B cell (primary cell): ENCODE data around the gene SNTB2. TPM values are rescaled to one million over a fixed set of nuclear protein-coding genes. Genes with fewer than 3 reads are reported as not detected.

Experiments
- ATAC-seq: fragments of 200-7000 bp; cut with Tn5 transposase; one replicate; pipeline ENCODE4 v1.10.0; 2021; ENCODE audit warnings: low read depth, mild to moderate bottlenecking, moderate number of reproducible peaks, moderate library complexity
- CTCF ChIA-PET: fragments of 350-600 bp; sonication (Branson Sonifier 250); formaldehyde crosslinking; loops from one replicate; lab custom pipeline; 2021; ENCODE audit warnings: antibody characterized with exemption, inconsistent platforms; lab: Charles Lee
- POLR2A ChIA-PET: fragments of 350-600 bp; sonication (Branson Sonifier 250); formaldehyde crosslinking; loops from one replicate; lab custom pipeline; 2021; ENCODE audit warnings: antibody characterized with exemption; lab: Charles Lee
- DNase-seq: peaks from one replicate; pipeline ENCODE4 v3.0.0; 2013
- H2AFZ ChIP-seq: 2 replicates; pipeline ENCODE4 v1.6.1; 2012; ENCODE audit warnings: mild to moderate bottlenecking, low read depth, low read length; ENCODE audit not compliant: insufficient read depth, poor library complexity, severe bottlenecking
- H3K27ac ChIP-seq, 2 donors: 1 replicate in 1 of 2; 2 replicates in 1 of 2; pipeline ENCODE4 v1.5.1; 2012 to 2013; ENCODE audit warnings: low read length in 2 of 2, mild to moderate bottlenecking in 2 of 2, moderate library complexity in 1 of 2
- H3K27me3 ChIP-seq, 4 experiments: fragments of 200-600 bp in 1 of 4; sonication (generic) in 1 of 4; replicated peaks in 1 of 4; 1 replicate in 2 of 4; 2 replicates in 2 of 4; pipeline versions ENCODE4 v1.6.1 to v1.7.0; 2013 to 2016; ENCODE audit warnings: low read length in 3 of 4, mild to moderate bottlenecking in 2 of 4, mixed read lengths in 1 of 4, moderate library complexity in 1 of 4; ENCODE audit not compliant: insufficient read depth in 4 of 4, control insufficient read depth in 3 of 4; ENCODE audit errors: control extremely low read depth in 1 of 4
- H3K36me3 ChIP-seq, 2 experiments: replicated peaks in 1 of 2; 1 replicate in 1 of 2; 2 replicates in 1 of 2; pipeline versions ENCODE4 v1.6.1 to v1.7.1; 2013; ENCODE audit warnings: low read length in 1 of 2; ENCODE audit not compliant: insufficient read depth in 2 of 2, control insufficient read depth in 1 of 2; ENCODE audit errors: control extremely low read depth in 1 of 2, extremely low read depth in 1 of 2
- H3K4me1 ChIP-seq, 2 donors: fragments of 200-600 bp in 1 of 2; sonication (generic) in 1 of 2; 1 replicate in 1 of 2; 2 replicates in 1 of 2; pipeline versions ENCODE4 v1.5.1 to v1.6.1; 2013 to 2017; ENCODE audit warnings: low read length in 2 of 2; ENCODE audit not compliant: control insufficient read depth in 2 of 2, insufficient read depth in 2 of 2
- H3K4me2 ChIP-seq: replicated peaks from 2 replicates; pipeline ENCODE3; 2012; ENCODE audit warnings: mild to moderate bottlenecking, low read depth, low read length; ENCODE audit not compliant: poor library complexity, severe bottlenecking
- H3K4me3 ChIP-seq, 5 experiments: fragments of 200-600 bp in 1 of 5; sonication (generic) in 1 of 5; 1 replicate in 3 of 5; 2 replicates in 2 of 5; pipeline versions ENCODE4 v1.5.1 to v1.7.0; 2011 to 2016; ENCODE audit warnings: low read length in 4 of 5, mild to moderate bottlenecking in 4 of 5, low read depth in 2 of 5, control low read depth in 1 of 5, moderate library complexity in 1 of 5; ENCODE audit not compliant: insufficient read depth in 1 of 5; ENCODE audit errors: control extremely low read depth in 1 of 5, extremely low read depth in 1 of 5
- H3K79me2 ChIP-seq: fragments of 200-600 bp; sonication (generic); one replicate; pipeline ENCODE4 v1.6.0; 2016; ENCODE audit warnings: low read length; ENCODE audit not compliant: control insufficient read depth, insufficient read depth
- H3K9ac ChIP-seq: fragments of 200-600 bp; sonication (generic); 2 replicates; pipeline ENCODE4 v1.6.1; 2017; ENCODE audit warnings: mild to moderate bottlenecking, low read length, moderate library complexity
- H3K9me3 ChIP-seq, 3 donors: one replicate each; pipeline versions ENCODE4 v1.6.1 to v1.7.1; 2013; ENCODE audit warnings: low read length in 2 of 3; ENCODE audit not compliant: control insufficient read depth in 2 of 3, insufficient read depth in 1 of 3; ENCODE audit errors: control extremely low read depth in 1 of 3
- H4K20me1 ChIP-seq: 2 replicates; pipeline ENCODE4 v1.6.0; 2012; ENCODE audit warnings: mild to moderate bottlenecking, low read length; ENCODE audit not compliant: insufficient read depth, control insufficient read depth, poor library complexity, severe bottlenecking
- H3K27ac Mint-ChIP-seq: one replicate; pipeline ENCODE4 v1.8.0; 2021; ENCODE audit warnings: mixed read lengths
- H3K27me3 Mint-ChIP-seq: one replicate; pipeline ENCODE4 v1.8.0; 2021; ENCODE audit warnings: mixed read lengths
- H3K4me1 Mint-ChIP-seq: one replicate; pipeline ENCODE4 v1.8.0; 2021; ENCODE audit warnings: mixed read lengths
- H3K4me3 Mint-ChIP-seq: one replicate; pipeline ENCODE4 v1.8.0; 2021; ENCODE audit warnings: mixed read lengths
- H3K9me3 Mint-ChIP-seq: one replicate; pipeline ENCODE4 v1.8.0; 2022; ENCODE audit warnings: mixed read lengths; ENCODE audit not compliant: insufficient read depth
- EZH2 ChIP-seq: IDR thresholded peaks from 2 replicates; pipeline ENCODE4 v1.6.1; 2012; ENCODE audit warnings: borderline replicate concordance, low read depth, mild to moderate bottlenecking, moderate library complexity, low read length; ENCODE audit not compliant: insufficient read depth, poor library complexity, severe bottlenecking
- WGBS: methylation state at CpG from one replicate; pipeline ENCODE4 v1.1.5; 2013; ENCODE audit warnings: missing lambda C conversion rate; ENCODE audit not compliant: insufficient coverage; 5-methylcytosine and 5-hydroxymethylcytosine counted together
- intact Hi-C: fragments of 100-400 bp; cut with micrococcal nuclease; formaldehyde crosslinking; loops from one replicate; pipeline ENCODE4 v1.10.0; 2022
- polyA plus RNA-seq: library from polyadenylated mRNA; depleted of rRNA; stranded (reverse); fragments of >200 nt; gene quantifications from 2 replicates; pipeline ENCODE4 v1.2.3, GENCODE V29; 2012
- total RNA-seq, 2 donors: library from RNA; stranded (reverse); fragments of 120-200 nt in 1 of 2; gene quantifications; 1 replicate in 1 of 2; 2 replicates in 1 of 2; pipeline versions ENCODE4 v1.2.3 to v1.2.4, GENCODE V29; 2013 to 2022
- TF ChIP-seq, protein P1 (sequence below): fragments of 200-600 bp; IDR thresholded peaks from one replicate; pipeline ENCODE4 v1.8.0; 2022; ENCODE audit warnings: antibody characterized with exemption, mild to moderate bottlenecking

The SNTB2 gene
- total and polyA plus RNA-seq, 2 donors (not counting 1 experiment from before 2014, with no cell fraction given): 3.8 to 16.2 TPM

- ChIA-PET POLR2A (no interaction called here), CTCF (no interaction called here)
- Mint-ChIP-seq H3K27ac (no peak overlapping the region), H3K27me3 (no peaks in the 10 kb centered on the region), H3K4me3 (no peak overlapping the region), H3K9me3 (no peaks in the 10 kb centered on the region), H3K4me1 (no peaks in the 10 kb centered on the region)
- Histone ChIP-seq H3K4me2 (no peak overlapping the region), H3K4me3 (no peak overlapping the region), H3K79me2 (no peaks in the 10 kb centered on the region), H2AFZ (no peak overlapping the region), H3K4me1 (no peaks in the 10 kb centered on the region), H3K36me3 (peaks cover 0 to 4% of the 10 kb centered on the region in 2 experiments), H3K27me3 (no peaks in the 10 kb centered on the region), H4K20me1 (no peaks in the 10 kb centered on the region), H3K9ac (no peak overlapping the region), H3K27ac (no peak overlapping the region), H3K9me3 (no peaks in the 10 kb centered on the region)
- intact Hi-C loops: no loop called here
- ATAC-seq (no peak), DNase-seq (no peak)
- WGBS: 75% methylated on average over 2 of the region's 4 CpGs
- no peak for TF ChIP-seq EZH2
- TF ChIP-seq, protein P1, sequence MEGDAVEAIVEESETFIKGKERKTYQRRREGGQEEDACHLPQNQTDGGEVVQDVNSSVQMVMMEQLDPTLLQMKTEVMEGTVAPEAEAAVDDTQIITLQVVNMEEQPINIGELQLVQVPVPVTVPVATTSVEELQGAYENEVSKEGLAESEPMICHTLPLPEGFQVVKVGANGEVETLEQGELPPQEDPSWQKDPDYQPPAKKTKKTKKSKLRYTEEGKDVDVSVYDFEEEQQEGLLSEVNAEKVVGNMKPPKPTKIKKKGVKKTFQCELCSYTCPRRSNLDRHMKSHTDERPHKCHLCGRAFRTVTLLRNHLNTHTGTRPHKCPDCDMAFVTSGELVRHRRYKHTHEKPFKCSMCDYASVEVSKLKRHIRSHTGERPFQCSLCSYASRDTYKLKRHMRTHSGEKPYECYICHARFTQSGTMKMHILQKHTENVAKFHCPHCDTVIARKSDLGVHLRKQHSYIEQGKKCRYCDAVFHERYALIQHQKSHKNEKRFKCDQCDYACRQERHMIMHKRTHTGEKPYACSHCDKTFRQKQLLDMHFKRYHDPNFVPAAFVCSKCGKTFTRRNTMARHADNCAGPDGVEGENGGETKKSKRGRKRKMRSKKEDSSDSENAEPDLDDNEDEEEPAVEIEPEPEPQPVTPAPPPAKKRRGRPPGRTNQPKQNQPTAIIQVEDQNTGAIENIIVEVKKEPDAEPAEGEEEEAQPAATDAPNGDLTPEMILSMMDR: no peak
These were observed 86.0 kb downstream of the SNTB2 start for GRCh38 chr16:69273009-69273408.

GRCh38 chr16:69274699-69275235, 87.8 kb downstream of the SNTB2 start:
- no peak overlapping the region for H3K9ac ChIP-seq
- no peaks in the 10 kb centered on the region for H3K27me3 ChIP-seq
- H3K9me3 ChIP-seq: no peaks in the 10 kb centered on the region
- peaks cover 0 to 4% of the 10 kb centered on the region in 2 experiments for H3K36me3 ChIP-seq
- H3K27me3 Mint-ChIP-seq: no peaks in the 10 kb centered on the region
- H3K27ac Mint-ChIP-seq: no peak overlapping the region
- ChIA-PET POLR2A (interaction anchor here (0.7 kb wide), 1 partner anchor 747 kb away, joined by 4 read pairs; no protein-coding TSS in a partner anchor), CTCF (interaction anchor here (0.7 kb wide), 1 partner anchor 362 kb away, joined by 3 read pairs; no protein-coding TSS in a partner anchor)
- ATAC-seq: no peak
- H3K4me3 ChIP-seq: no peak overlapping the region
- no peak overlapping the region for H3K27ac ChIP-seq
- H3K4me1 ChIP-seq: no peaks in the 10 kb centered on the region
- no peaks in the 10 kb centered on the region for H3K9me3 Mint-ChIP-seq
- WGBS: 100% methylated on average over 1 of the region's 4 CpGs
- H4K20me1 ChIP-seq: no peaks in the 10 kb centered on the region
- intact Hi-C loops: no loop called here
- no peak for DNase-seq
- H3K4me1 Mint-ChIP-seq: no peaks in the 10 kb centered on the region
- H3K4me2 ChIP-seq: no peak overlapping the region
- H2AFZ ChIP-seq: no peak overlapping the region
- no peak for TF ChIP-seq EZH2
- H3K79me2 ChIP-seq: no peaks in the 10 kb centered on the region
- H3K4me3 Mint-ChIP-seq: no peak overlapping the region
